Left ventricle myocardium superior (tissue), 1 donor: Measurements from ENCODE around the gene PDLIM4. TPM values are rescaled to one million over a fixed set of nuclear protein-coding genes. Genes with fewer than 3 reads are reported as not detected.

ENCODE experiments used
- ATAC-seq: fragments of 200-7000 bp; cut with Tn5 transposase; one replicate; pipeline ENCODE4 v1.9.1; 2020; ENCODE audit warnings: mild to moderate bottlenecking, moderate library complexity
- DNase-seq: peaks from one replicate; pipeline ENCODE4 v3.0.0-alpha.2; 2020
- intact Hi-C: fragments of 100-400 bp; cut with micrococcal nuclease; formaldehyde crosslinking; loops from one replicate; pipeline ENCODE4 v1.11.0; 2022
- total RNA-seq: library from RNA; stranded (reverse); fragmentation: NEBNext Ultra II Directional; extraction: Animal tissue kit (Norgen Biotek cat#: 25700); gene quantifications from one replicate; pipeline ENCODE4 v1.2.1, GENCODE V29; 2021
- donor health status: DM: no; HTN: yes; CAD: no; lungs with severe emphysema.

Gene PDLIM4
- total RNA-seq, 1 donor from 2014 or later = 3.8 TPM

DNA sequence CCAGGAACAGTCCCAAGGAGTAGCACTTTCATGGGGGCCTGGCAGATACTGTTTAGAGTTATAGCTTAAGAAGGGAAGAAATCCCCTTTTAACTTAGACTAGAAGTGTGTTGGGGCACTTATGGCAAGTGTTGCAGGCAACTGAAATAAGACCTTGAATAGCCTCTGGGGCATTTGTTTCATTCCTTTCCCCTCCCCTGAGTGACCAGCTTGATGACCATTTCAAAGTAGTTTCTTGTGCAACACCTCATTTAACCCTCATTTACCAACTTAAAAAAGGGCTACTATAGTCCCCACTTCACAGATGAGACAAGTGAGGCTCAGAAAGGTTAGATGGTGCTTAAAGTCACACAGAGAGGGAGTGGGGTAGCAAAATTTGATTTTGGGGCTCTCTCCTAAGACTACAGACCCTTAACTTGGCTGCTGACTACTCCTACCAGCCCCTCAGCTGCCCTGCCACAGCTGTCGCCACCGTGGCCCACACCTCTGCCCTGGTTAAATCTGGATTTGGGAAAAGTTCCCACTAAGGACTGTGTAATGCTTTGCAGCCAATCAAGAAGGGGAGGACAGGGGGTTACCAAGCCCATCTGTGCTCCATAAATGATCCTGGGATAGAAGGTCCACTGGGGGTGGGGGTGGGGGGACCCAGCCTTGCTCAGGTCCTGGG, 5.5 kb downstream of the PDLIM4 start:
- no peak for DNase-seq
- ATAC-seq = no peak
- intact Hi-C loops = no loop called here

DNA sequence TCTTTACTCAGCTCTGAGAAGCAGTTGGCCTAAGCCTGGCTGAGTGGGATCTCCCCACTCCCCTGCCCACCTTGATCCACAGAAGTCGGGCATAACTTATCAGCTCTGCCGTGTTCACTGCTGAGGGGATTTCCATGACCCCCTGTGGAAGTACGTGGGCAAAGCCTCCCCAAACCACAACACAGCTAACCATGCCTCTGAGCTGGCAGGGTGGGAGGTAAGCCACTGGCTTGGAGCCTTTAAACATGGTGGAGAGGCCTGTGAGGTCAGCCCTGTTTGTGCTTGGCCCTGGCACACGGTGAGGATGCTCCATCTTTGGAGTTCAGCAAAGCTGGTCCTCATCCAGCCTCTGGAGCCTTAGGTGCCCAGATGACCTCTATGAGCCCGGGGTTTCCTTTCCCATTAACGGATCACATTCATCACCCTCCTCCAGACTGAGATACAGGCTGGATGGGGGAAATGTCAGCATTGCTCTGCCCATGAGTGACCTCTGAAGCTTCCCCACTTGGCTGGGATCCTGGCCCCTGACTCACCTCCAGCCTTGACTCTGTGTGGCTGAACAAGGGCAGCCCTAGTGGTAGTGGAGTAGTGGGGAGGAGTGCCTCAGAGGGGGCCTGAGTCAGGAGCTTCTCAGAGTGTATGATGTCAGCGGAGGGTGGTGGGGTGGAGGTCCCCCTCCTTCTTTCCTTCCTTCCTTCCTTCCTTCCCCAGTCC, 6.2 kb downstream of the PDLIM4 start:
- ATAC-seq (no peak), DNase-seq (no peak)
- intact Hi-C loops = no loop called here

DNA sequence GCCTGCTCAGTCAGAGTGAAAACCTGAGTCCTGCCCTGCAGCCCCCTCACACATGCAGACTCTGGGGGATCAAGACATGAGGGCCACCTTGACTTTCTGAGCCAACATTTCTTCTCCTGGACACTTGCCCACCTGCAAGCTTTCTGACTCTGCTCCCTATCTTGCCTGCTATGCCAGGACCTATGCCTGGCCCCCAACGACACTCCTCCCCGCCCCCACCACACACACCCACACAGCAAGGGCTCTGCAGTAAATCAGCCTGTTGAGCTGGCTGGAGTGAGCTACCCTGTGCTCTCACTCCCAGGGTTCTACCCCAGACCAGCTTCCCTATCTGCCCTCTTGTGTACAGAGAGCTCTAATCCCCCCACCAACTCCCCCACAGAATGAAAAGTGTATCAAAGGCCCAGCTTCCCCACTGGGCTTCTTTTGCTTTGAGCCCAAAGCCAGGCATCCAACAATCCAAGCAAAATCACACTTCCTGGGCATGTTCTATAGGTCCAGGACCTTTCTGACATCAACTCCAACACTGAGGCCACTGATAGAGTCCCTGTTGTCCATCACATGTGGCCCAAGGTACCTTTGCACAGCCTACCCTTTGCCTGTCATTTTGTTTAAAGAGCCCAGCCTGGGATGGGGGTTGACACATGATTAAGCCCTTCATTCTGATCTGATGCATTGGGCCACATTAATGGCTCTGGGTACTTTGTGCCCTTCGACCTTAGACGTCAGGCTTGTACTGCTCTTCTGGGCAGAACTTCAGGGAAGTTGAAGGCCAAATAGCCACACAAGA, 7.2 kb downstream of the PDLIM4 start:
- intact Hi-C loops = no loop called here
- ATAC-seq (no peak), DNase-seq (no peak)

DNA sequence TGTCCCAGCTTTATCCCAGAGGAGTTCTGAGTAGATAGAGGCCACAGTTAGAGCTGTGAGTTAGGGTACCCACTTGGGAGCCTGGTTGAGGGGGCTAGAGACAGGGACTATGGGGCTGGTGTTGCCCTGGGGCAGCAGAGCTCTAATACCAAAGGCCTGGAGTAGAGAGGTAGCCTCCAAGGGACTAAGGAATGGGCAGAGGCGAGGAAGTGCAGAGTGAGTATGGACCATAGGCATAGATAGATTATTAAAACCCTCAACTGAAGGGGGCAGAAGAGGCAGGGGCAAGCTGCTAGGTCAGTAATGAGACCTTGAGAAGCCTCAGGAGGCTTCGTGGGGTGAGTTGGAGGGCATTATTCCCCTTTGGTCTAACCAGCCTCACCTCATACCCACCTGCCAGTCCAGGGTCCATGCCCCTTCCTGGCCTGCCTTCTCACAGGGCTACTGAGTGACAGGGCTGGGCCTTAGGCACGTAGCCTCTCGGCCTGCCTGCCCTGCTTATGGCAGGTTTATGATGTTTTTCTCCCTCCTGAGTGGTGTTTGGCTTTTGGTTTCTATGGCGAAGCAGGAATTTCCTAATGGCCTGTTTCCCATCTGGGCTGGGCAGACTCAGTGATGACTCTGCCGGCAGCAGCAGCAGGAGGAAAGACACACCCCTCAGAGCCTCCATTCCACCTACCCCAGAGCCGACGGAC, 8.0 kb downstream of the PDLIM4 start:
- intact Hi-C loops = no loop called here
- ATAC-seq (peak; percentile 59), DNase-seq (peak; percentile 52)

DNA sequence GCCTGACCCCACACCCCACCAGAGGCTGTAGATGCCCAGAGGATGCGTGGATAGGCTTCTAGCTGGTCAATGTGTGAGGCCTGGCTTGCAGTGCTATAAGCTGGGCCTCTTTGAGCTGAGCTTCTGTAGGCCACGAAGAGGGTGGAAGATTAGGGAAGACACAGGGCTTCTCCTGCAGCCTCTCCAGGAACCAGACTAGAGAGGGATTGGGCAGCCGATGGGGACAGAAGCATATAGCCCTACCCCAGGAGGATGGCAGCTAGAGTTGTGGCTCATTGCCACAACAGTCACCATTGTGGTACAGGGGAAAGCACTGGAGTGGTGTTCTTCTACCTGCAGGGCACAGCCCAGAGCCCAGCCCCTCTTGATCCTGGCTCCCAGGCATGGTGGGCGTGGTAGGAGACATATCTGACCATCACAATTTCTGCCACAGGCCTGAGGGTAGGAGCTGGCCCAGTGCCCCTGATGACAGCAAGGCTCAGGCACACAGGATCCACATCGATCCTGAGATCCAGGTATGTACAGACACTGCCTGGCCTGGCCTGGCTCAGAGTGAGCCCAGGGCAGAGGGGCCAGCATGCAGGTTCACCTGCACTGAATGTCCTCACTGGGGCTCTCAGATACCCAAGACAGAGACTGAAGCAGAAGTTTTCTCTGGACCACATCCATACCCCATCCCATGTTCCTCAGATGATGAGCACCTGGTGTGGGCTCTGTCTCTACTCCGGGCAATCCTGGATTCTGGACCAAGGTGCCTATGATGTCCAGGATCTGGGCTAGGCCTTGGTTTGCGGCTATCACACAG, 8.7 kb downstream of the PDLIM4 start:
- intact Hi-C loops = no loop called here
- ATAC-seq (no peak), DNase-seq (no peak)

DNA sequence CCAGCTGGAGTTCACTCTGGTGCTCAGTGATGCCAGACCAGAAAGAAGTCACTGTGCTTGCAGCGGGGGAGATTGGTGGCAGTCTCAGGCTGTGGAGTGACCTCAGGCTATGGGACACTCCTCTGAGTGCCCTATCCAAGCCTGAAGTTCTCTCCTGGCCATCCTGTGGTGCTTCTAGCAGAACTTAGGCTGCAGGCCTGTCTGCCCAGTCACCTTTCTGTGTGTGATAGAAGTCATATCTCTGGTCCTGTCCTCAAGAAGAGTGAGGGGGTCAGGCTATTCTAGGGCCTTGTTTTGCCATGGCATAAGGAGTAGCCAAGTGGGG, 9.3 kb downstream of the PDLIM4 start:
- ATAC-seq (no peak), DNase-seq (no peak)
- intact Hi-C loops = no loop called here

DNA sequence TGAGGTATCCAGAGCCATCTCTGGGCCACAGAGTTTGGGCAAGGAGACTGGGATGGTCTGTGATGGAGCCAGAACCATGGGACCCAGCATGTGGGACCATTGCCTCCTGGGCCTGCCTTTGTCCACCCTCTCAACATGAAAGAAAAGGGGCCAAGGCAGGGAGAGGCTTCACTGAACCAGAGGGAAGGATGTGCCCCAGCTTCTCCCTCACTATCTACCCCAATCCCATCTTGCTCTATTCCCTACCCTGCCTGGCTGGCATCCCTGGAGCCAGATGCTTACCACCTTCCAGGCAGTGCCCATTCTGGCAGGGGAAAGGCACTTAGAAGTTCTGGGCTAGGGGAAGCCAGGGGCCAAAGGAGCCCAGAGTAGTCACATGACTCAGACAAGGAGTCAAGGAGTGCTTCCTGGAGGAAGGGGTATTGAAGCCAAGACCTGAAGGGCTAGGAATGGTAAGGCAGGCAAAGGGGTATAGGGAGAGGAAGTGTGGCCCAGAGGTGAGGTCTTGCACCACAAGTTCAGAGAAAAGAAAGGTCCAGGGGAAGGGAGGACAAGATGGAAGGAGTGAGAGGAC, 9.8 kb downstream of the PDLIM4 start:
- intact Hi-C loops = no loop called here
- DNase-seq (no peak), ATAC-seq (no peak)

DNA sequence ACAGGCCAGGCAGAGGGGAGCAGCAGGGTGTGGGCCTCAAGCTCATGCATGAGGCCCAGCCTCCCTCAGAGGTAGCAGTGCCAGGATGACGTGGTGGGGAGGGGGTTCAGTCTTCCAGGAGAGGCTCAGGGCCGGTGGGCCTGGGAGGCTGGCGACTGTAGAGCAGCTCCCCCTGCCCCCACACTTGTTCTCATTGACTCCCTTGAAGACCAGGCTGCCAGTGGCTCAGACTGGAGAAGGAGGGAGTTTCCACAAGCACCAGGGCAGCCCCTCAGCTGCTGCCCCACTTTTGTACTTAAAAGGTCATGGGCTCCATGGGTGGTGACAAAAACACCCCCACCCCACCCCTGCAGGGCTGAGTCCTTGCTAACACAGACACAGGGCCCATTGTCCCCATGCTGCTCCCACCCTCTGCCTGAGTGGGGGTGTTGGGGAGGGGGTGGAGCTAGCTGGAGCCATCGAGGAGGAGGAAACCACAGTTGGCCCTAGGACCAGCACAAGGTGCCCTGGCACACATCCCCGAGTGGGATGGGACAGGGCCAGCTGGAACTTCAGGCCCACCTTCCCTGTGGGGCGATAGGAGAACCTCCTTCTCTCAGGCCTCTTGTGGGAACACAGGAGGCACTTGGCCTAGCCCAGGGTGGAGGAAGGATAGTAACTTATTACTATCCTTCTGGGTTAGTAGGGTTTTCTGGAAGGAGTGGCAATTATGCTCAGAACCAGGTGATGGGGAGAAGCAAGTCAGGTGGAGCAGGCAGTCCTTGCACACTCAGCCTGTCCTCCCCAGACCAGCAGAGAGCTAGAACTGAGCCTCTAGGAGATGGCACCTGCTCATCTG, 10.7 kb downstream of the PDLIM4 start:
- intact Hi-C loops = no loop called here
- no peak for ATAC-seq
- no peak for DNase-seq

DNA sequence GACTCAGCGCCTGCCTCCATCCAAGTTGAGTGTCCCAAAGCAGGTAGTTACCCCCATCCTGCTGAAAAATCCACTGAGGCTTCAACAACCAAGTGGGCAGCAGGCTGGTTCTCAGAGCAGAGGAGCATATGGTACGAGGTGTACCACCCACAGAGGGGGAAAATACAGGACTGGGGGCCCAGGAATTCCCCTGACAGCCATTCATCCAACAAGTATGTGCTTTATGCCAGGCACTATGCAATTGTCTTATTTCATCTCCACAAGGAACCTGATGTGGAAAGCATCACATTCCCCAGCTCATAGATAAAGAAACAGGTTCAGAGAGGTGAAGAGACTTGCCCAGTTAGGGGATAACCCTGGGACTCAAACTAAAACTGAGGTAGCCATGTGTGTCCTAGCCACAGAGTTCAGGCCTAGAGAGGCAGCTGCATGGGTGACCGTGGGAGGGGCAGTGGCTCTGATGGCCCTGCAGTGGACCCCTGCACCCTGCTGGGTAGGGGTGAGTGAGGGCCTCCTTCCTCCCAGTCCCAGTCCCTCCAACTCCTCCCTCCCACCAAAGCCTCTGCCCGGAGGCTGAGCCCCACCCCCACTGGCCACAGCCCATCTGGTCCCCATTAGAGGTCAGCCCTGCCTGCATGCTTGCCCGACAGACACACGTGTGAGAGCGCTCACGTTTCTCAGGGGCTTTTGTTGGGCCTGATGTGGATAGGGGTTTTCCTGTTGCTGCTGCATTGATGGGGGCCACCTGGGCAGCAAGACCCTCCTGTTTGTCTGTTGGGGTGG, 11.5 kb downstream of the PDLIM4 start:
- intact Hi-C loops = no loop called here
- ATAC-seq = no peak
- no peak for DNase-seq

DNA sequence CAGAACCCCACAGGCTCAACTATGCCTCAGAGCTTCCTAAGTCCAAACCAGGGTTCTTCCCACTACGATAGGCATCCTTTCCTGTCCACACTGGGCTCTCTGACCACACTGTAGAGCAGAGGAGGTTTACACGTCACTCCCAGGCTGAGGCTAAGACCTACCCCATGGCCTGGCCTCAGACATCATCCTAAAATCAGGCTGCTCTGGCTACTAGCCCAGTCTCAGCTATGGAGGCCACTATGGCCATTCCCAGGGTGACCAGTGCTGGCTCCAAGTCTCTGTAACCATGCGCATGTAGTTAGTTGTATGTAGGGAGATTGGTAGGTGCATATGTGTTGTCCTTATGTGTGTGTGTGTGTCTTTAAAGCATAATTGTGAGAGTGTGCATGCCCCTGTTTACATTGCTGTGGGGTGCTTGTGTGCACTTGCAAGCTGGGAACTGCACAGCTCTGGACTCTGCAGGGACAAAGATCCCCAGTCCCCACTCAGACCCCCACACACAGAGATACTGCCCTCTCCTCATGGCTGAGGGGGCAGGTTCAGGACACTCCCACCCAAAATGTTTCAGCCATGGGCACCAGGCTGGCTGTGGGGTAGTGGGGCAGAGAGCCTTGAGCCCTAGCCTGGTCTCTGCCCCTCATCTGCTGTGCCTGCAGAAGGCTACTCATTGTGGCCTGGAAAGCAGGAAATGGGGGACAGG, 12.3 kb downstream of the PDLIM4 start:
- DNase-seq (no peak), ATAC-seq (no peak)
- intact Hi-C loops = no loop called here

DNA sequence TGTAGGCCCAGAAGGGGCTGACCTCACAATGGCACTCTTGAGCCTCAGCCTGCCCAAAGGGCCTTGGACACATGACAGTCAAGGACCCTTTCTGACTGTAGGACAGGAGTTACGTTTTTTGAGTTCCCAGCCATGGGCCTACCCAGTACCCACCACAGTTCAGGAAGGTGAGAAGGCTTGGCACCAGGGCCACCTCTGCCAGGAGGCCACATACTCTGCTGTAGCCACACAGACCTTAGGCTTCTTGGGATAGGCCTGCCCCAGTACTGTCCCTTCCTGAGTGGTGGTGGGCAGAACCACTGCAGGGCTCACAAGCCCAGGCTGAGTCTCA, 12.8 kb downstream of the PDLIM4 start:
- intact Hi-C loops = no loop called here
- ATAC-seq (no peak), DNase-seq (no peak)

DNA sequence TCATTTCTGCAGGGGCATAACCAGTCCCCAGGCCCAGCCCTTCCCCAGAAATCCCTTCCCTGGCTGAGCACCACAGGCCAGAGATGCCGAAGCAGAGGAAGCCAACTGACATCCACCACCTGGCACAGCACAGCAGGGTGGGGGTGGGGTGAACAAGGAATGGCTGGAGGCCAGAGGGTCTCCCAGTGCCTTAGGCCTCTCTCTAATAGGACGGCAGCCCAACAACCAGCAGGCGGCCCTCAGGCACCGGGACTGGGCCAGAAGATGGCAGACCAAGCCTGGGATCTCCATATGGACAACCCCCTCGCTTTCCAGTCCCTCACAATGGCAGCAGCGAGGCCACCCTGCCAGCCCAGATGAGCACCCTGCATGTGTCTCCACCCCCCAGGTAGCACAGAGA, 13.2 kb downstream of the PDLIM4 start:
- intact Hi-C loops = no loop called here
- DNase-seq = no peak
- no peak for ATAC-seq

DNA sequence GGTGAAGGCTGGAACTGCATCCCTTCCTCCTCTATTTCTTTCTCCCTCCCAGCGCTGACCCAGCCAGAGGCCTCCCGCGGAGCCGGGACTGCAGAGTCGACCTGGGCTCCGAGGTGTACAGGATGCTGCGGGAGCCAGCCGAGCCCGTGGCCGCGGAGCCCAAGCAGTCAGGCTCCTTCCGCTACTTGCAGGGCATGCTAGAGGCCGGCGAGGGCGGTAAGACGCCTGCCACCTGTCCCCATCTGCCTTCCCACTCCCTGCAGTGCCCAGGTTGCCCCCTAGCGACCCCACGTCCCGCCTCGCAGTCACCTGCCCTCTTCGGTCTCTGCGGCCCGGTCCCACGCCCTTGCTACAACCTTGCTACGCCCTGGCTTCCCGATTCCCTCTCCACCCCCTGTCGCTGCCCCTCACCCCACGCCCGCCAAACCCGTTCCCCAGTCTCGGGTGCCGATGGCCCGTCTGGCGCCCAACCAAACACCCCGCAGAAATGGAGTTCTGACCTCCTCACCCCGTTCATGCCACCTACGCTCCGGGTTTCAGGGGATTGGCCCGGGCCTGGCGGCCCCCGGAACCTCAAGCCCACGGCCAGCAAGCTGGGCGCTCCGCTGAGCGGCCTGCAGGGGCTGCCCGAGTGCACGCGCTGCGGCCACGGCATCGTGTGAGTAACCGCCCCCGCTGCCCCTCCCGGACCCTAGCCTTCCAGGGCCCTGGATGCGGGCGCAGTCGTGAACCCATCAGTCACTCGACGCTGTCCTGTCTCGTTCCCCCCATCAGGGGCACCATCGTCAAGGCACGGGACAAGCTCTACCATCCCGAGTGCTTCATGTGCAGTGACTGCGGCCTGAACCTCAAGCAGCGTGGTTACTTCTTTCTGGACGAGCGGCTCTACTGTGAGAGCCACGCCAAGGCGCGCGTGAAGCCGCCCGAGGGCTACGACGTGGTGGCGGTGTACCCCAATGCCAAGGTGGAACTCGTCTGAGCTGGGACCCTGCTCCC, 14.1 kb downstream of the PDLIM4 start:
- no peak for DNase-seq
- peak; percentile 57 for ATAC-seq
- intact Hi-C loops = no loop called here

DNA sequence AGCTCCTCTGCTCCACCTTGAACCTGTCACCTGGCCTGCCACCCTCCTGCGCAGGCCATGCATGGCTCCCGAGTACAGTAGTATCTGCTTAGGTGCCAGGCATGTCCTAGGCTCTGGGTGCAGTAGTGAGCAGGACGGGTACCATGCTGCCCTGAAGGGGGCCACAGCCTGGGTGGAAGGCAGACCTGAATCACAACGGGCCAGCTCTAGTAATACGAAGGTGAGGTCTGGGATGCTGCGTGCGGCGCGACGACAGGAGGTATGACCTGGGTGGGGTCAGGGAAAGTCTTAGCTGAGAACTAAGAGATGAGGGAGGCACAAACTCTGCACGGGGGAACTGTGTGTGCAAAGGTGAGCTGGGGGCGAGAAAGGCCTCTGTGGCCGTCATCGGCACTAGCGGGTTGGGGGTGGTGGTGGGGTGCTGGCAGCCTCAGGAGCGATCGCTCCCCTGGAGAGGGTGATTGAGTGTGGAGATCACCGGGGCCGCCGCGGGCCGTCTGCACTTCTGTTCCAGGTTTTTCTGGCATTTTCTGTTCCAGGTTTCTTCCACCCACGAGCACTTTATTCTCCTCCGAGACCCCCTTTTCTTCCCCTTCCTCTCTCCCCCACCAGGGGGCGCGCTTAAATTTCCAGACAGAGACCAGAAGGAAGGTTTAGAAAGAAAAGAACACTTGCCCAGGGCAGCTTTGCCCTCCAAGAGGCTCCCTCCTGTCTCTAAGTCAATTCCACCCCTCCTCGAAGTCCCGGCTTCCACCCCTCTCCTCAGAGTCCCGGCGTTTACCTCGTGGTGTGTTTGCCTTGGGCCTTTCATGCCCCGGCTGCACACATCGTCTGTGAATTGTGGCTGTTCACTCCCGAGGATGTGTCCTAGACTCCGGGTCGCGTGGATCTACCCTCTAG, 15.1 kb downstream of the PDLIM4 start:
- ATAC-seq (peak; percentile 49), DNase-seq (peak; percentile 68)
- intact Hi-C loops = no loop called here

DNA sequence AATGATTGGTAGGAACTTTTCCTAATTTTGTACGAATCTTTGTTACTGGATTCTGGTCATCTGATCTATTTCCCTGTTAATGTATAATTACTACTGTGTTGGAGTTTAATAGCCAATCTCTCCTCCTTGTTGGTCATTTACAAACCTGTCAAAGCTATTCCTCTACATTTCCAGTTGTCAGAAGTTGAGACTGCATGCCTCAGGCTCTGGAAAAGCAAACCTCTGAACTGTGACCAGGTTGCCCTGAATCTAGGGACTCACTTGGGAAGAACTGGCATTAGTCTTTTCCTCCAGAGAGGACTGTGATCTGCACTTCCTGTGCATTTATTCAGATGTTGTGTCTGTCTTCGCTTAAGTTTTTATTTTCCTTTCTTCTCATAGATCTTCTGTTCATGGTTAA, 16.1 kb downstream of the PDLIM4 start:
- DNase-seq (no peak), ATAC-seq (no peak)
- intact Hi-C loops = no loop called here
